GM12878 (cell line): Measurements from ENCODE around the gene AGBL5. TPM values are rescaled to one million over a fixed set of nuclear protein-coding genes. Genes with fewer than 3 reads are reported as not detected.
"Not testable (repeated sequence)": the region's sequence is repeated elsewhere in the genome, so short reads cannot be mapped to it uniquely, and the experiment has no call there.

Source experiments
- ATAC-seq: fragments of 200-7000 bp; cut with Tn5 transposase; 3 replicates; pipeline ENCODE4 v1.9.1; 2020; ENCODE audit warnings: mild to moderate bottlenecking, moderate library complexity
- BruUV-seq: library from RNA; stranded (reverse); fragments of 400-500 nt; replicated peaks from 2 replicates; lab custom pipeline; 2021; lab: Mats Ljungman, UMichigan
- CTCF ChIA-PET: fragments of 300-600 bp; sonication (Branson Sonifier 250); formaldehyde crosslinking; extraction: SDS; loops from one replicate; lab custom pipeline; 2021; ENCODE audit warnings: inconsistent platforms; lab: Yijun Ruan, JAX
- POLR2A ChIA-PET: fragments of 350-600 bp; formaldehyde crosslinking; extraction: SDS; loops from one replicate; lab custom pipeline; 2021; ENCODE audit warnings: inconsistent platforms; lab: Charles Lee
- RAD21 ChIA-PET: fragments of 300-600 bp; sonication (Branson Sonifier 250); formaldehyde crosslinking; loops from one replicate; lab custom pipeline; 2023; ENCODE audit warnings: antibody characterized with exemption; ENCODE audit not compliant: unreplicated experiment; lab: Charles Lee
- SMC1A ChIA-PET: fragments of 300-600 bp; sonication (Branson Sonifier 250); formaldehyde crosslinking; loops from one replicate; lab custom pipeline; 2023; ENCODE audit not compliant: unreplicated experiment, uncharacterized antibody; lab: Charles Lee
- DNase-seq: peaks from one replicate; pipeline ENCODE4 v3.0.0-alpha.2; 2011; ENCODE audit warnings: low read depth, low spot score
- FAIRE-seq: peaks from 3 replicates; lab custom pipeline; 2011; peaks lifted over from hg19 to GRCh38; lab: Jason Lieb, UNC
- H2AFZ ChIP-seq: 2 replicates; pipeline ENCODE4 v1.6.0; 2011; ENCODE audit warnings: low read depth, low read length, control low read depth; ENCODE audit not compliant: control insufficient read depth
- H3K27ac ChIP-seq: 2 replicates; pipeline ENCODE4 v1.5.1; 2011; ENCODE audit warnings: control low read depth; ENCODE audit not compliant: control insufficient read depth, insufficient read depth
- H3K27me3 ChIP-seq, 2 experiments: replicated peaks in 1 of 2; 2 replicates each; pipeline versions ENCODE4 v1.6.0 to v1.6.1; 2011; ENCODE audit warnings: low read length in 1 of 2; ENCODE audit not compliant: control insufficient read depth in 2 of 2, insufficient read depth in 2 of 2
- H3K36me3 ChIP-seq, 2 experiments: 2 replicates each; pipeline ENCODE4 v1.5.1; 2011; ENCODE audit warnings: low read length in 1 of 2; ENCODE audit not compliant: control insufficient read depth in 2 of 2, insufficient read depth in 2 of 2
- H3K4me1 ChIP-seq: 2 replicates; pipeline ENCODE4 v1.6.1; 2011; ENCODE audit warnings: mild to moderate bottlenecking, low read length, moderate library complexity, mixed read lengths; ENCODE audit not compliant: control insufficient read depth, insufficient read depth
- H3K4me2 ChIP-seq: 2 replicates; pipeline ENCODE4 v1.6.0; 2011; ENCODE audit warnings: control low read depth; ENCODE audit not compliant: control insufficient read depth, insufficient read depth
- H3K4me3 ChIP-seq: fragments of 200-600 bp; sonication (generic); 2 replicates; pipeline ENCODE4 v1.5.1; 2016
- H3K79me2 ChIP-seq: 2 replicates; pipeline ENCODE4 v1.6.0; 2011; ENCODE audit warnings: low read length; ENCODE audit not compliant: control insufficient read depth, insufficient read depth
- H3K9ac ChIP-seq: 2 replicates; pipeline ENCODE4 v1.8.0; 2011; ENCODE audit warnings: low read length, control low read depth, mixed read lengths; ENCODE audit not compliant: control insufficient read depth, insufficient read depth
- H3K9me3 ChIP-seq: replicated peaks from 3 replicates; pipeline ENCODE4 v1.5.1; 2011; ENCODE audit warnings: mild to moderate bottlenecking, low read length; ENCODE audit not compliant: control insufficient read depth, insufficient read depth
- H4K20me1 ChIP-seq: 2 replicates; pipeline ENCODE4 v1.6.0; 2011; ENCODE audit not compliant: control insufficient read depth, insufficient read depth
- NFYB ChIP-seq: IDR thresholded peaks from 2 replicates; pipeline ENCODE4 v1.6.1; 2011; ENCODE audit warnings: low read depth, mild to moderate bottlenecking, low read length, improper control_type of control experiment, moderate library complexity; ENCODE audit not compliant: insufficient read depth
- WGBS: methylation state at CpG from one replicate; pipeline ENCODE4 v1.1.6; 2016; ENCODE audit warnings: low lambda C conversion rate; ENCODE audit not compliant: insufficient replicate concordance, insufficient coverage; ENCODE audit errors: missing lambda C conversion rate; 5-methylcytosine and 5-hydroxymethylcytosine counted together
- in situ Hi-C: fragments of 300-500 bp; cut with MboI; formaldehyde crosslinking; loops from 9 replicates; pipeline ENCODE4 v1.14.3; 2018; ENCODE audit warnings: mixed read lengths
- intact Hi-C: fragments of 100-400 bp; cut with micrococcal nuclease; formaldehyde crosslinking; loops from one replicate; pipeline ENCODE4 v1.14.2; 2022; ENCODE audit not compliant: unreplicated experiment
- polyA plus RNA-seq, 11 experiments: library from polyadenylated mRNA; depleted of rRNA in 4 of 11; unstranded in 6 of 11; stranded (reverse) in 5 of 11; fragments of >200 nt; fragmentation: Nextera tagmentation in 4 of 11; fragmentation: Illumina TruSeq in 1 of 11; extraction: Ambion mirVana in 4 of 11; extraction: Trizol in 1 of 11; gene quantifications; 1 replicate in 1 of 11; 2 replicates in 10 of 11; pipeline versions ENCODE4 v1.2.1 to v1.2.3, GENCODE V29; 2011 to 2016; ENCODE audit warnings: inconsistent platforms in 2 of 11, missing spikeins in 2 of 11, low read depth in 1 of 11
- total RNA-seq, 4 experiments: library from RNA; depleted of rRNA in 3 of 4; stranded (reverse); fragments of >200 nt in 3 of 4; fragmentation: Illumina TruSeq in 1 of 4; extraction: Trizol in 1 of 4; gene quantifications; 2 replicates each; pipeline versions ENCODE4 v1.2.1 to v1.2.3, GENCODE V29; 2013 to 2021

Gene AGBL5
- total and polyA plus RNA-seq, 10 of the 15 experiments (the other 5 are each of a cell fraction or from before 2014, with no cell fraction given) = 1.9 to 28.5 (median 19.5) TPM

- CTCF ChIA-PET = interaction anchor here (0.8 kb wide), 1 partner anchor 59 kb away, joined by 4 read pairs; no protein-coding TSS in a partner anchor
- H2AFZ ChIP-seq, POLR2A ChIA-PET, H3K4me3 ChIP-seq: not testable (repeated sequence)
- 0 out of 2 replicates have a peak, but pooled peaks have one; percentile 49 for TF ChIP-seq NFYB
- TF ChIP-seq, all 136 proteins: peak for 1; not testable (repeated sequence) for 135
- BruUV-seq, H3K27me3 ChIP-seq, H3K36me3 ChIP-seq, FAIRE-seq, H3K4me2 ChIP-seq, H3K4me1 ChIP-seq, H3K9ac ChIP-seq, in situ Hi-C loops, DNase-seq, H3K79me2 ChIP-seq, H3K27ac ChIP-seq, H3K9me3 ChIP-seq, ATAC-seq, H4K20me1 ChIP-seq, intact Hi-C loops: not testable (repeated sequence)
- ChIA-PET RAD21 (interaction anchor here (0.6 to 1.2 kb wide), 3 partner anchors 11 to 1094 kb away, joined by 4 read pairs; no protein-coding TSS in a partner anchor), SMC1A (interaction anchor here (0.7 kb wide), 1 partner anchor 169 kb away, joined by 3 read pairs; no protein-coding TSS in a partner anchor)
- WGBS = 79% methylated on average over 24 of the region's 24 CpGs
Observed at GRCh38 chr2:27110603-27111352, 59.3 kb downstream of the AGBL5 start.

- H3K27me3 ChIP-seq, ATAC-seq, H3K36me3 ChIP-seq, H3K9me3 ChIP-seq, H3K4me1 ChIP-seq, H4K20me1 ChIP-seq, H3K27ac ChIP-seq, H3K4me3 ChIP-seq, DNase-seq, H3K4me2 ChIP-seq, in situ Hi-C loops, POLR2A ChIA-PET, BruUV-seq, H3K9ac ChIP-seq, FAIRE-seq, H3K79me2 ChIP-seq, intact Hi-C loops, H2AFZ ChIP-seq: not testable (repeated sequence)
- SMC1A ChIA-PET = interaction anchor here (0.7 to 0.9 kb wide), 2 partner anchors 12 to 169 kb away, joined by 3 read pairs; no protein-coding TSS in a partner anchor
- RAD21 ChIA-PET = interaction anchor here (0.6 to 1.2 kb wide), 3 partner anchors 12 to 1095 kb away, joined by 4 read pairs; no protein-coding TSS in a partner anchor
- CTCF ChIA-PET = interaction anchor here (0.8 to 3.5 kb wide), 3 partner anchors 58 to 169 kb away, joined by 3 to 14 read pairs (median 4); no protein-coding TSS in a partner anchor
- WGBS = 72% methylated on average over 45 of the region's 49 CpGs
Observed at GRCh38 chr2:27111392-27112078, 60.1 kb downstream of the AGBL5 start.
